GM19397 (cell line): ENCODE results near the gene YTHDF1.
"Not testable (repeated sequence)": the region's sequence is repeated elsewhere in the genome, so short reads cannot be mapped to it uniquely, and the experiment has no call there.

ENCODE experiments used
- ATAC-seq: cut with Tn5 transposase; IDR thresholded peaks from one replicate; pipeline ENCODE4 v1.9.1; 2021; ENCODE audit warnings: mild to moderate bottlenecking, moderate library complexity; ENCODE audit not compliant: unreplicated experiment

Gene YTHDF1

DNA sequence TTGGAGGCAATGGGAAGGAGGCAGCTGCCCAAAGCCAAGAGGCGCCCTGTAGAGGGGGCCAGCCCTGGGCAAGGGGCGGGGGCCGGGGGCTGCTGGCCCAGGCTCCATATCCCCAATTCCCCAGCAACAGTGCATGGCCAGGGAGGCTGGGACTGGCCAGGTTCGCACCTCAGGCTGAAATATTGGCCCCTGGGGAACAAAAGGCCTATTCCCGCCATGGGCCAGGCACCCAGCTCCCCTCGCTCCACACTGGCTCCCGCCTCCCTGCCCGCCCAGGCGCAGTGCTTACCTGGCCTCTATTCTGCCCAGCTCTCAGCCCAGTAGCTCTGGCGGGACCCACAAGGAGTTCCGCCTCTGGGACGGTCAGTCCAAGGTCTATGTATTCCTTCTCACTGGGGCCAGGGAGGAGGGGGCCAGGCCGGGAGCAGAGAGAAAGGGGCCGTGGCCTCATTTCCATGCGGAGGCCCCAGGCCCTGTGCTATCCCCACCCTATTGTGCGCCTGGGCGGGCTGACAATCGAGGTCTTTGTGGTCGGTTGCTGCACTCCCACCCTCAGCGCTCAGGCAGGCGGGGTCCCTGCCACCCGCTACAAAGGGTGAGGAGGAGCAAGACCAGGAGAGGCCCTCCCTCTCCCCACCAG, 42.3 kb downstream of the YTHDF1 start:
- ATAC-seq: no peak

- ATAC-seq: no peak
Observed at GRCh38 chr20:63172726-63173125, 43.2 kb downstream of the YTHDF1 start.

DNA sequence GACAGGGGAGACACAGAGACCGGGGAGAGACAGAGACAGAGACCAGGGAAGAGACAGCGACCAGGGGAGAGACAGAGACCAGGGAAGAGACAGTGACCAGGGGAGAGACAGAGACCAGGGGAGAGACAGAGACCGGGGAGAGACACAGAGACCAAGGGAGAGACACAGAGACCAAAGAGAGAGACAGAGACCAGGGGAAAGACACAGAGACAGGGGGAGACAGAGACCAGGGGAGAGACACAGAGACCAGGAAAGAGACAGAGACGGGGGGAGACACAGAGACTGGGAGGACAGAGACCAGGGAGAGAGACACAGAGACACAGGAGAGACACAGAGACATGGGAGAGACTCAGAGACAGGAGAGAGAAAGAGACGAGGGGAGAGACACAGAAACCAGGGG, 43.9 kb downstream of the YTHDF1 start:
- ATAC-seq: no peak

DNA sequence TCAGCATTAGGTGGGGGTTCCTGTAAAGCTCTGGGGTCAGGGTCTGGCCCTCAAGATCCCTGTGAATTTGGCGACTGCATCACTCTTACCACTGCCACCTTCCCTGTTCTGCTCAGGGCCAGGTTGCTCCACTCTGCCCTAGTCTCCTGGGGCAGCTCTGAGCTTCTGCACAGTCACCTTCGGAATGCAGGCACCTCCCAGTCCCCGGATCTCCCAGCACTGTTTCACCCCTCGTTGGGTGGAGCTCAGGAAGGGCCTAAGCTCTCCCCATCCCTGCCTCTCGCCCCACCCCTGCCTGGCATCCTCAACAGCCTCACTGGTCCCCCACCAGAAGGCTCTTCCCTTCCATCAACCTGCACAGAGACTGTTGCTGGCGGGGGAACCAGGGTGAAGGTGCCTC, 46.2 kb downstream of the YTHDF1 start:
- ATAC-seq: no peak

- no peak for ATAC-seq
Observed at GRCh38 chr20:63168861-63169260, 47.1 kb downstream of the YTHDF1 start.

GRCh38 chr20:63167918-63168520, 47.9 kb downstream of the YTHDF1 start:
- no peak for ATAC-seq

GRCh38 chr20:63167026-63167917, 48.7 kb downstream of the YTHDF1 start:
- ATAC-seq: no peak

DNA sequence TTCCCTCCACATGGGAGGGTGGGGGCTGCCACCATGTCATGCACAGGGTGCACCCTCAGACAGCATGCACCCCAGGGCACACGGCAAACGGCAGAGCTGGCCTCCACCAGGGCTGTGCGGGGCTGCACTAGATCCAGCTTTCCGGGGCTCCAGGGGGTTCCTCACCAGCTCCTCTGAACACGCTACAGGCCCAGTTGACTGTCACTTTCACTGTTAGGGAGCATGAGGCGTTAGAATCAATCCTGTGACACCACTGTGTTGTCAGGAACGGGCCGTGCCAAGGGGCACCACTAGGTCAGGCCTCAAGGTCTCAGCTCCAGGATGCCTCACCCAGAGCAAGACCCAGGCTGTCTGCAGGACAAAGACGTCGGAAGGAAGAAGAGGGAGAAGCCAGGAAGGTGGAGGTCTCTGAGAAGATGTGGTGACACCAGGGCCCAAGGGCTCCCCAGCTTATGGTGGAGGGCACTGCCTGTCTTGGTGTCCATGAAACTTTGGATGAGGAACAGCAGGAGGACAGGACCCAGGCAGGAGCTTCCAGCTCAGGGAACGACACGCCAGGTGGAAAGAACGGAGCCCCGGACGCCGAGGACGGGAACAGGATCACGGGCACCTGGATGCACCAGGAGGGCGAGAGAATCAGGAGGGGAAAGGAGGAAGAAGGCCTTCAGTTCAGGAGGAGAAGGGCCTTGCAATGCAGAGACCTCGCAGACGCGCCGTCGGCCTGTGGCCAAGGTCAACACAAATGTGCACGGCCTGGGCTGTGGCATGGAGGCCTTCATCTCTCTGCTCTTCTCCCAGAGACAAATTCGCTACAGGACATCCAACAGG, 49.5 kb downstream of the YTHDF1 start:
- ATAC-seq: no peak

GRCh38 chr20:63165356-63166192, 50.4 kb downstream of the YTHDF1 start:
- no peak for ATAC-seq

GRCh38 chr20:63164484-63165355, 51.2 kb downstream of the YTHDF1 start:
- no peak for ATAC-seq

GRCh38 chr20:63163596-63164483, 52.1 kb downstream of the YTHDF1 start:
- ATAC-seq: no peak

- ATAC-seq: no peak
Observed at GRCh38 chr20:63163171-63163570, 52.8 kb downstream of the YTHDF1 start.

GRCh38 chr20:63162206-63162795, 53.6 kb downstream of the YTHDF1 start:
- no peak for ATAC-seq

DNA sequence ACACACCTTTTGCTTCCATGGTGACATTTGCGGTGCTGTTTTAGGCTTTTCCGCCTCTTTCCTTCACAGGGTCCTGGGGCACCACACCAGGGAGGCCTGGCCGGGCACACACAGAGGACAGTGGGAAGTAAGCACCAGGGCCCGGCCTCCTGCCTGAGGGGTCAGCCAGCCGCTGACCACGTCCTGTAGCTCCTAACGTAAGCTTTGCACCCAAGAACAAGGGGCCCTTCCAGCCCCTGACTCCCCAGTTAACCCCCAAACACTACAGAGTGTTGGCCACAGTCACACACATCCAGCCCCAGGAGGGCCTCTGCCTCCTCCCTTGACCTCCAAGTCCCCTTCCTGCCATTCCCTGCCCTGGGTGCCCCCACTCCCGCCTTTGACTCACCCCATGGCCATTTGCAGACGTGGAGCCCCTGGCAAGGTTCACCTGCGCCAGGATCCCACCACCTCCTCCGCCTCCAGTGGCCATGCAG, 54.7 kb downstream of the YTHDF1 start:
- no peak for ATAC-seq

DNA sequence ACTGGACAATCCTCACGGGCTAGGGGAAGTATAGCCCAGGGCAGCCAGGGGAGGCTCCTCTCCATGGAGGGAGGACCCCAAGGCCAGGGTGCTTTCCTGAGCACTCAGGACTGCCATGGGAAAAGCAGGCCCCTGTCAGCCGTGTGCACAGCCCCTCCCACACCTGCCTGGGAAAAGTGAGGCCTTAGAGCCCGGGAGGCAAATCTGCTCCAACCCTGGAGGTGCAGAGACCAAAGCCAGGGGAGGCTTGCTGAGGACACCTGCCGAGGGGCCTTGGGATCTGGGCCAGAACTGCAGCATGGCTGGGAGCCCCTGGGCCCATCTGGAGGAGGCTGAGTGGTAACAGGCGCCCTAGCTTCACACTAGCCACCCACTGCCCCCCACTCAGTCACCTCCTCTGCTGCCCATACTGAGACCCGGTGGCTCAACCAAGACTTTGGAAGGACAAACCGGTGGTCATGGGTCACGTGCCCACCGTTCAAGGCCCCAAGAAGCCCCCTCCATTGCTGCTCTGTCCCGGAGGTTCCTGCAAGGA, 55.2 kb downstream of the YTHDF1 start:
- no peak for ATAC-seq

GRCh38 chr20:63159826-63160640, 55.9 kb downstream of the YTHDF1 start:
- ATAC-seq: no peak

- not testable (repeated sequence) for ATAC-seq
Observed at GRCh38 chr20:63159251-63159650, 56.7 kb downstream of the YTHDF1 start.
